ENCODE results near the gene DPEP1.
"Not testable (repeated sequence)": the region's sequence is repeated elsewhere in the genome, so short reads cannot be mapped to it uniquely, and the experiment has no call there.

DPEP1 gene

DNA sequence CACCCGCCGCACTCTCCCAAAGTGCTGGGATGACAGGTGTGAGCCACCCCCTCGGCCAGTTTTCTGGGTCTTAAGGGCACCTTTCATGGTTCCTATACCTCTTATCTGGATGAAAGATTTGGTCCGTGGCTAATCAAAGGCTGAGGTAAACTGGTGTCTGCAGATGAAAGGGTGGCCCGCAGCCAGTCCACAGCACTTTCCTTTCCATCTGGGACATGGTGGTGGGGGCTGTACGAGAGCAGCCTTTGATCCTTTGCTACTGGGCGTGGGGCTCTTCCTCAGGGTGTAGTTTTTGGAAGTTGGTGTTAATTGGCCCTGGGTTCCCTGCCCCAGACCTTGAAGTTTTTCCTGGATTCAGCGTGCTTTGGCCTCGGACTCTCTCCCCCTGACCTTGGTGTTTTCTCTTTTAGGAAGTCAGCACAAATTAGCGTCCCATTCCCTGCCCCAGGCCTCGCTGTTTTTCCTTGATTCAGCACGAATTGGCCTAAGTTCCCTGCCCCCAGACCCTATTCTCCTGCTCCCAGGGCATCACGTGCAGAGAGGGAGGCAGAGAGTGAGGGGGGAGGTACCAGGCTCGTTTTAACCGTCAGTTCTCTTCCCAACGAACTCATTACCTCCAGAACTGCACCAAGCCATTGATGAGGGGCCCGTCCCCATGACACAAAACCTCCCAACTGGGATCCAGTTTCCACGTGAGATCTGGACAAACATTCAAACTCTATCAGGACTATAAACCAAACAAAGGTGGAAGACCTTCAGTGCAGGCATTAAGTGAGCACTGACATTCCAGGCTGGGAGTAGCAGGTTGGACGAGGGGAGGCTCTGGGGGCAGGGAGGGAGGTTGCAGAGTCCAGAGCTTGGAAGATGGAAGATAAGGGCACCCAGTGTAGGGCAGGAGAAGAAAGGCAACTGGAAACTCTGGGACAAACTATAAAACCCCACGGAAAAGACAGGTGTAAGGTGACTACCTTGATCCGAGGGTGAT, 11.6 kb downstream of the DPEP1 start:
- H3K4me3 ChIP-seq (ENCODE audit: low read depth, low read length) = no peak overlapping the region
- TF ChIP-seq, protein P1, sequence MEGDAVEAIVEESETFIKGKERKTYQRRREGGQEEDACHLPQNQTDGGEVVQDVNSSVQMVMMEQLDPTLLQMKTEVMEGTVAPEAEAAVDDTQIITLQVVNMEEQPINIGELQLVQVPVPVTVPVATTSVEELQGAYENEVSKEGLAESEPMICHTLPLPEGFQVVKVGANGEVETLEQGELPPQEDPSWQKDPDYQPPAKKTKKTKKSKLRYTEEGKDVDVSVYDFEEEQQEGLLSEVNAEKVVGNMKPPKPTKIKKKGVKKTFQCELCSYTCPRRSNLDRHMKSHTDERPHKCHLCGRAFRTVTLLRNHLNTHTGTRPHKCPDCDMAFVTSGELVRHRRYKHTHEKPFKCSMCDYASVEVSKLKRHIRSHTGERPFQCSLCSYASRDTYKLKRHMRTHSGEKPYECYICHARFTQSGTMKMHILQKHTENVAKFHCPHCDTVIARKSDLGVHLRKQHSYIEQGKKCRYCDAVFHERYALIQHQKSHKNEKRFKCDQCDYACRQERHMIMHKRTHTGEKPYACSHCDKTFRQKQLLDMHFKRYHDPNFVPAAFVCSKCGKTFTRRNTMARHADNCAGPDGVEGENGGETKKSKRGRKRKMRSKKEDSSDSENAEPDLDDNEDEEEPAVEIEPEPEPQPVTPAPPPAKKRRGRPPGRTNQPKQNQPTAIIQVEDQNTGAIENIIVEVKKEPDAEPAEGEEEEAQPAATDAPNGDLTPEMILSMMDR (IDR thresholded peaks at IDR 0.05; ENCODE audit: low read depth, low read length) = no peak

DNA sequence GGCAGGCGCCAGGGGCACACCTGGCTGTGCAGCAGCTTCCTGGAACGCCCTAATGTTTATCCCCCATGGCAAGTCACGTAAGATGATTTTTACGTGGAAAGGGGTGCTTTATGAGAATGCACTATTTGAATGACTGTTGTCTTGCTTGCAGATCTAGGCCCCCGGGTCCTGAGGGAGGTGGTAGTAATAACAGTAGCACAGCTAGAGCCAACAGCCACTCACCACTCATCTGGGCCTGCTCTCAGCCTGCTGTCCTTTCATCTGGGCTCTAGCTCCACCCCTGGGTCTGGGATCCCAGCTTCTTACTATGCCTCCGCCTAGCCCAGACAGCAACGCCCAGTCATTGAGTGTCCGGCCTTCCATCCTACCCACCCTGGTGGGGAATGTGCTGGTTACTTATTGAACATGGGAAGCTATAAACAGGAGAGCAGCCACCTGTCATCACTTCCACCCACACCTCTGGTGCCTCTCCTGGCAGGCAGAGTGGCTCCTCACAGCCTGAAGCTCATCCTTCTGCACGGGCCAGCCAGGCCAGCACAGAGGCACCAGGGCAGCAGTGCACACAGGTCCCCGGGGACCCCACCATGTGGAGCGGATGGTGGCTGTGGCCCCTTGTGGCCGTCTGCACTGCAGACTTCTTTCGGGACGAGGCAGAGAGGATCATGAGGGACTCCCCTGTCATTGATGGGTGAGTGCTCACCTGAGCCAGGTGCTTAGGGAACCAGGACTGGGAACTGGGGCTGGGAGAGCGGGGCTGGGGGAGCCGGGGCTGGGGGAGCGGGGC, 16.6 kb downstream of the DPEP1 start:
- TF ChIP-seq, protein P1 (IDR thresholded peaks at IDR 0.05; ENCODE audit: low read depth, low read length) = no peak
- no peak overlapping the region for H3K4me3 ChIP-seq (ENCODE audit: low read depth, low read length)

DNA sequence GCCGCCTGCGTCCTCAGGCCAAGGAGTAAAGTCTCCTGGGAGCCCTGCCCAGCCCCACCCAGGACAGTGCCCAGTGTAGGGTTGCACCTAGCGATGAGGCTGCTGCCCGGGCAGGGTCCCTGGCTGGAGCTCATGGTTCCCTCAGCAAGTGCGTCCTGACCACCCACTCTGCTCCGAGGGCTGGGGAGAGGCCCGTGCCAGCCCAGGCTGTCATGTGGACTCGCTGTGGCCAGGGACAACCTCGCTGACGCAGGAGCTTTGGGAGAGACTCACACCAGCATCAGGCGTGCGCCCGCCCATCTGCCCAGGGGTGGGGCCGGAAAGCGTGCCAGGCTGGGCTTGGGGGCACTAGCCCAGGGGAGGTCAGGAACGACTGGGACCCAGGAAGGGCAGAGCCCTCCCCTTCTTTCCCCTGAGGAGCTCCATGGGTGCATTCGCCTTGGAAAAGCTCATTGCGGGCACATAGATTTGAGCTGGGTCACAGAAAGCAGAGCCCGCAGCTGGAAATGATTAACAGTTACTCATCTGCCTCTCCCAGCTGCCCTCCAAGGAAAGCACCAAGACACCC, 19.7 kb downstream of the DPEP1 start:
- no peak overlapping the region for H3K4me3 ChIP-seq (ENCODE audit: low read depth, low read length)
- TF ChIP-seq, protein P1 (IDR thresholded peaks at IDR 0.05; ENCODE audit: low read depth, low read length) = no peak

- H3K4me3 ChIP-seq (ENCODE audit: low read depth, low read length) = not testable (repeated sequence)
These were observed 21.3 kb downstream of the DPEP1 start for GRCh38 chr16:89634463-89635385.

DNA sequence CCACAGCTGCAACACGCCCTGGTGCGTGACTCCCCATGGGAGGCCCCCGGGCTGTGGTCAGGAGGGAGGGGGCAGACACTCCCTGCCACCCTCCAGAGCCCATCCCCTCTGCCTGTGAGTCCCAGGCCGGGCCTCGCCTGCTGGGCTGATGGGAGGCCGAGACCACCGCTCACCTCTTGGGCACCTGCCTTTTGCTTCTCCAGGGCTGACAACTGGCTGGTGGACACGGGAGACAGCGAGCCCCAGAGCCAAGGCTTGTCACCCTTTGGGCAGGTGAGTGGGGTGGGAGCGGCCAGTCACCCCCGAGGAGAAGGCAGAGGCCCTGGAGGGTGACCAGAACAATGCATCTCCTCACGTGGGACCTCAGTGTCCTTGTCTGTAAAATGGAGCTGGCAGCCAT, 23.2 kb downstream of the DPEP1 start:
- no peak overlapping the region for H3K4me3 ChIP-seq (ENCODE audit: low read depth, low read length)
- TF ChIP-seq, protein P1 (IDR thresholded peaks at IDR 0.05; ENCODE audit: low read depth, low read length) = no peak

- no peak overlapping the region for H3K4me3 ChIP-seq (ENCODE audit: low read depth, low read length)
- TF ChIP-seq, protein P1 (IDR thresholded peaks at IDR 0.05; ENCODE audit: low read depth, low read length) = no peak
These were observed 23.9 kb downstream of the DPEP1 start for GRCh38 chr16:89637379-89637778.

DNA sequence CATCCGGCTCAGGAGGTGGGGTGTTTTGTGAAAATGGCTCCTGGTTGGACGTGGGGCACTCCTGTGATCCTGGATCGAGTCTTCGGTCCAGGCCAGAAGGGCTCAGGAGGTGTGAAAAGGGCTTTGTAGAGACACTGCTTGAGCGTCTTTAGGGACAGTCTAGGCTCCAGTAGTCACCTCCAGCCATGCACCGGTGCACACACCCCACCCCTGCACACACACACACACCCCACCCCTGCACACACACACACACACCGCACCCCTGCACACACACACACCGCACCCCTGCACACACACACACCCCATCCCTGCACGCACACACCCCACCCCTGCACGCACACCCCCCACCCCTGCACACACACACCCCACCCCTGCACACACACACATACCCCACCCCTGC, 25.0 kb downstream of the DPEP1 start:
- H3K4me3 ChIP-seq (ENCODE audit: low read depth, low read length) = no peak overlapping the region
- TF ChIP-seq, protein P1 (IDR thresholded peaks at IDR 0.05; ENCODE audit: low read depth, low read length) = no peak

Measured in WI38 (cell line).